Breast epithelium (tissue), 3 donors: ENCODE data around the gene CNR2.
"Not testable (repeated sequence)": the region's sequence is repeated elsewhere in the genome, so short reads cannot be mapped to it uniquely, and the experiment has no call there.

ENCODE experiments used
- POLR2A ChIP-seq: fragments of 450-650 bp; IDR thresholded peaks from one replicate; pipeline ENCODE4 v1.6.1; 2016; ENCODE audit warnings: antibody characterized with exemption, mild to moderate bottlenecking, moderate library complexity
- POLR2AphosphoS5 ChIP-seq, 3 donors: sonication (generic); formaldehyde crosslinking; IDR thresholded peaks; one replicate each; pipeline ENCODE4 v1.6.1; 2017; ENCODE audit warnings: antibody characterized with exemption in 3 of 3
- TF ChIP-seq, protein P1 (sequence below), 3 donors: fragments of 450-650 bp; IDR thresholded peaks; one replicate each; pipeline ENCODE4 v1.5.1; 2016 to 2017; ENCODE audit warnings: antibody characterized with exemption in 3 of 3, mild to moderate bottlenecking in 3 of 3, moderate library complexity in 3 of 3

DNA sequence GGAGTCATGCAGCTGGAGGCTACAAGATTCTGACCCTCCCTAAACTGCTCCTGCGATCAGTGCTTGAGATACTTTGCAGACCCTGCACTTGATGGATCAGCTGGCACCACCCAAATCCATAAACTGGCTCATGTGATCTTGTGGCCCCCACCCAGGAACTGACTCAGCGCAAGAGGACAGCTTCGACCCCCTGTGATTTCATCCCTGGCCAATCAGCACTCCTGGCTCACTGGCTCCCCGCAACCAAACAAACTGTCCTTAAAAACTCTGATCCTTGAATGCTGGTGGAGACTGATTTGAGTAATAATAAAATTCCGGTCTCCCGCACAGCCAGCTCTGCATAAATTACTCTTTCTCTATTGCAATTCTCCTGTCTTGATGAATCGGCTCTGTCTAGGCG is 13.1 kb downstream of the CNR2 start:
- TF ChIP-seq POLR2A; POLR2AphosphoS5 (IDR thresholded peaks at IDR 0.05): not testable (repeated sequence)
- TF ChIP-seq, protein P1, sequence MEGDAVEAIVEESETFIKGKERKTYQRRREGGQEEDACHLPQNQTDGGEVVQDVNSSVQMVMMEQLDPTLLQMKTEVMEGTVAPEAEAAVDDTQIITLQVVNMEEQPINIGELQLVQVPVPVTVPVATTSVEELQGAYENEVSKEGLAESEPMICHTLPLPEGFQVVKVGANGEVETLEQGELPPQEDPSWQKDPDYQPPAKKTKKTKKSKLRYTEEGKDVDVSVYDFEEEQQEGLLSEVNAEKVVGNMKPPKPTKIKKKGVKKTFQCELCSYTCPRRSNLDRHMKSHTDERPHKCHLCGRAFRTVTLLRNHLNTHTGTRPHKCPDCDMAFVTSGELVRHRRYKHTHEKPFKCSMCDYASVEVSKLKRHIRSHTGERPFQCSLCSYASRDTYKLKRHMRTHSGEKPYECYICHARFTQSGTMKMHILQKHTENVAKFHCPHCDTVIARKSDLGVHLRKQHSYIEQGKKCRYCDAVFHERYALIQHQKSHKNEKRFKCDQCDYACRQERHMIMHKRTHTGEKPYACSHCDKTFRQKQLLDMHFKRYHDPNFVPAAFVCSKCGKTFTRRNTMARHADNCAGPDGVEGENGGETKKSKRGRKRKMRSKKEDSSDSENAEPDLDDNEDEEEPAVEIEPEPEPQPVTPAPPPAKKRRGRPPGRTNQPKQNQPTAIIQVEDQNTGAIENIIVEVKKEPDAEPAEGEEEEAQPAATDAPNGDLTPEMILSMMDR (IDR thresholded peaks at IDR 0.05), result not testable (repeated sequence)
